Astrocyte (in vitro differentiated cells and primary cell): ENCODE results near the gene BEND5. TPM values are rescaled to one million over a fixed set of nuclear protein-coding genes. Genes with fewer than 3 reads are reported as not detected.

Experiments
- DNase-seq: peaks from one replicate; pipeline ENCODE4 v3.0.0-alpha.2; 2010; ENCODE audit warnings: low read depth
- FAIRE-seq: peaks from 2 replicates; lab custom pipeline; 2011; peaks lifted over from hg19 to GRCh38; lab: Jason Lieb, UNC
- H2AFZ ChIP-seq: 2 replicates; pipeline ENCODE4 v1.6.0; 2012; ENCODE audit warnings: low read depth, low read length, inconsistent platforms
- H3K27ac ChIP-seq: 2 replicates; pipeline ENCODE4 v1.5.1; 2011; ENCODE audit warnings: low read depth, low read length, inconsistent platforms
- H3K27me3 ChIP-seq: 2 replicates; pipeline ENCODE4 v1.6.0; 2011; ENCODE audit warnings: low read length, inconsistent platforms; ENCODE audit not compliant: insufficient read depth
- H3K36me3 ChIP-seq: 2 replicates; pipeline ENCODE4 v1.5.1; 2011; ENCODE audit warnings: low read length, inconsistent platforms; ENCODE audit not compliant: insufficient read depth
- H3K4me1 ChIP-seq: 2 replicates; pipeline ENCODE4 v1.5.1; 2011; ENCODE audit warnings: low read length, inconsistent platforms; ENCODE audit not compliant: insufficient read depth
- H3K4me2 ChIP-seq: 2 replicates; pipeline ENCODE4 v1.6.0; 2012; ENCODE audit warnings: low read length, inconsistent platforms
- H3K4me3 ChIP-seq: 2 replicates; pipeline ENCODE4 v1.5.1; 2011; ENCODE audit warnings: low read depth, mild to moderate bottlenecking, low read length, inconsistent platforms; ENCODE audit not compliant: insufficient read depth
- H3K79me2 ChIP-seq: 2 replicates; pipeline ENCODE4 v1.6.0; 2012; ENCODE audit warnings: mild to moderate bottlenecking, low read length, inconsistent platforms; ENCODE audit not compliant: insufficient read depth
- H3K9ac ChIP-seq: 2 replicates; pipeline ENCODE4 v1.6.0; 2012; ENCODE audit warnings: mild to moderate bottlenecking, low read length, inconsistent platforms
- H3K9me3 ChIP-seq: 2 replicates; pipeline ENCODE4 v1.5.1; 2012; ENCODE audit warnings: low read depth, mild to moderate bottlenecking, low read length, inconsistent platforms; ENCODE audit not compliant: insufficient read depth
- H4K20me1 ChIP-seq: 2 replicates; pipeline ENCODE4 v1.6.0; 2012; ENCODE audit warnings: low read length, inconsistent platforms; ENCODE audit not compliant: insufficient read depth
- H3K27ac Mint-ChIP-seq: one replicate; pipeline ENCODE4 v1.8.0; 2021; ENCODE audit warnings: mild to moderate bottlenecking, mixed read lengths; ENCODE audit not compliant: unreplicated experiment
- H3K27me3 Mint-ChIP-seq: one replicate; pipeline ENCODE4 v1.8.0; 2021; ENCODE audit warnings: low read depth, mixed read lengths; ENCODE audit not compliant: unreplicated experiment
- H3K36me3 Mint-ChIP-seq: one replicate; pipeline ENCODE4 v1.8.0; 2021; ENCODE audit warnings: low read depth, mixed read lengths; ENCODE audit not compliant: unreplicated experiment
- H3K4me1 Mint-ChIP-seq: one replicate; pipeline ENCODE4 v1.8.0; 2021; ENCODE audit warnings: low read depth, mixed read lengths; ENCODE audit not compliant: unreplicated experiment
- H3K4me3 Mint-ChIP-seq: one replicate; pipeline ENCODE4 v1.8.0; 2021; ENCODE audit warnings: mild to moderate bottlenecking, moderate library complexity, mixed read lengths; ENCODE audit not compliant: unreplicated experiment
- H3K9me3 Mint-ChIP-seq: one replicate; pipeline ENCODE4 v1.8.0; 2021; ENCODE audit warnings: mild to moderate bottlenecking, mixed read lengths; ENCODE audit not compliant: unreplicated experiment
- EZH2 ChIP-seq: IDR thresholded peaks from 2 replicates; pipeline ENCODE4 v1.6.1; 2012; ENCODE audit warnings: mild to moderate bottlenecking, low read length, inconsistent platforms; ENCODE audit not compliant: insufficient read depth
- total RNA-seq: library from RNA; stranded (reverse); gene quantifications from 2 replicates; pipeline ENCODE4 v1.2.1, GENCODE V29; 2021
- TF ChIP-seq, protein P1 (sequence below): IDR thresholded peaks from 2 replicates; pipeline ENCODE4 v1.5.1; 2011; ENCODE audit warnings: low read depth, mild to moderate bottlenecking, inconsistent platforms, low read length, moderate library complexity; ENCODE audit not compliant: insufficient read depth

BEND5 gene
- total RNA-seq, 1 donor from 2014 or later: 1.4 TPM

DNA sequence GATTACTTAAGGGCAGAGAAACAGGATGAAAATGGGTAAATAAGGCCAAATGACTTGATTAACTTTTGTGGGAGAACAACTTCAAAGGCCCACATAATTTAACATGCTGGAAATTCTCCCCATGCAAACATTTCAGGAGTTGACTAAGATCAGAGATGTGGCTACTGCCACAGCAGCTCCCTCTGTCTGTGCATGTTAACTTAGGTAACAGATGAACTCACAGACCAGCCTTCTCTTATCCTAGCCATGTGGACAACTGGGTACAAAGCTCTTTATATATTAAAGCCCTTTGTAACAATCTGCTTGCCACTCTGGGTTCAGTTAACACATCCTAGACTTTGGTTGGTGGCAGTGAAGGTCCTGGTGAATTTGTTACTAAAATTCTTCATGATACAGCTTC lies 33.2 kb downstream of the BEND5 start:
- peaks cover under 1% of the 10 kb centered on the region for H3K27me3 Mint-ChIP-seq
- H3K4me3 Mint-ChIP-seq: no peak overlapping the region
- no peak for DNase-seq
- no peak overlapping the region for H3K4me2 ChIP-seq
- H4K20me1 ChIP-seq: no peaks in the 10 kb centered on the region
- H3K4me1 Mint-ChIP-seq: no peaks in the 10 kb centered on the region
- H3K9me3 ChIP-seq: no peaks in the 10 kb centered on the region
- H3K27ac Mint-ChIP-seq: no peak overlapping the region
- no peaks in the 10 kb centered on the region for H3K36me3 Mint-ChIP-seq
- no peak for FAIRE-seq
- TF ChIP-seq, protein P1, sequence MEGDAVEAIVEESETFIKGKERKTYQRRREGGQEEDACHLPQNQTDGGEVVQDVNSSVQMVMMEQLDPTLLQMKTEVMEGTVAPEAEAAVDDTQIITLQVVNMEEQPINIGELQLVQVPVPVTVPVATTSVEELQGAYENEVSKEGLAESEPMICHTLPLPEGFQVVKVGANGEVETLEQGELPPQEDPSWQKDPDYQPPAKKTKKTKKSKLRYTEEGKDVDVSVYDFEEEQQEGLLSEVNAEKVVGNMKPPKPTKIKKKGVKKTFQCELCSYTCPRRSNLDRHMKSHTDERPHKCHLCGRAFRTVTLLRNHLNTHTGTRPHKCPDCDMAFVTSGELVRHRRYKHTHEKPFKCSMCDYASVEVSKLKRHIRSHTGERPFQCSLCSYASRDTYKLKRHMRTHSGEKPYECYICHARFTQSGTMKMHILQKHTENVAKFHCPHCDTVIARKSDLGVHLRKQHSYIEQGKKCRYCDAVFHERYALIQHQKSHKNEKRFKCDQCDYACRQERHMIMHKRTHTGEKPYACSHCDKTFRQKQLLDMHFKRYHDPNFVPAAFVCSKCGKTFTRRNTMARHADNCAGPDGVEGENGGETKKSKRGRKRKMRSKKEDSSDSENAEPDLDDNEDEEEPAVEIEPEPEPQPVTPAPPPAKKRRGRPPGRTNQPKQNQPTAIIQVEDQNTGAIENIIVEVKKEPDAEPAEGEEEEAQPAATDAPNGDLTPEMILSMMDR: no peak
- TF ChIP-seq EZH2: no peak
- no peaks in the 10 kb centered on the region for H3K79me2 ChIP-seq
- H3K4me3 ChIP-seq: no peak overlapping the region
- H3K9me3 Mint-ChIP-seq: peaks cover 2% of the 10 kb centered on the region
- H3K36me3 ChIP-seq: no peaks in the 10 kb centered on the region
- H3K4me1 ChIP-seq: no peaks in the 10 kb centered on the region
- H3K27me3 ChIP-seq: no peaks in the 10 kb centered on the region
- no peak overlapping the region for H3K27ac ChIP-seq
- H3K9ac ChIP-seq: no peak overlapping the region
- no peak overlapping the region for H2AFZ ChIP-seq

DNA sequence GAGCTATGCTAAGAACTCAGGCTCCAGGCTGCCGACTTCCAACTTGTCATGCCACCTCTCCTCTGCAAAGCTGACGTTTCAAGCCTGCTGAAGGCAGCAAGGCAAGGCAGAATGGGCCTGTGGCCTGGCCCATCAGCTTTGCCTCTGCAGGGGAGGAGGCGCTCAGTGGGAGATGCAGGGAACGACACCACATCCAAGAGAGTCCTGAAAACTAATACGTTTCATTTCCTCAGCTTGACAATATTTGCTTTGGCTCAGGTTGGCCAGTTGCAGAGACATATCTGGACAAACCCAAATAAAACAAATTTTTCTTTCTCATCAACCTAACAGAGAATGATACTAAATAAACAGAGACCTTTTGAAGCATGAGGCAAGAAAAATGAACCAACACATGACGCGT lies 35.3 kb downstream of the BEND5 start:
- no peaks in the 10 kb centered on the region for H3K27me3 ChIP-seq
- no peaks in the 10 kb centered on the region for H4K20me1 ChIP-seq
- H3K79me2 ChIP-seq: no peaks in the 10 kb centered on the region
- no peaks in the 10 kb centered on the region for H3K36me3 ChIP-seq
- no peak overlapping the region for H3K27ac ChIP-seq
- no peak overlapping the region for H2AFZ ChIP-seq
- Mint-ChIP-seq H3K27me3 (no peaks in the 10 kb centered on the region), H3K27ac (no peak overlapping the region), H3K4me1 (no peaks in the 10 kb centered on the region), H3K36me3 (no peaks in the 10 kb centered on the region), H3K9me3 (peaks cover 2% of the 10 kb centered on the region), H3K4me3 (no peak overlapping the region)
- H3K9ac ChIP-seq: no peak overlapping the region
- H3K4me2 ChIP-seq: no peak overlapping the region
- H3K4me3 ChIP-seq: no peak overlapping the region
- TF ChIP-seq, protein P1: no peak
- TF ChIP-seq EZH2: no peak
- no peaks in the 10 kb centered on the region for H3K4me1 ChIP-seq
- DNase-seq: no peak
- FAIRE-seq: no peak
- no peaks in the 10 kb centered on the region for H3K9me3 ChIP-seq

DNA sequence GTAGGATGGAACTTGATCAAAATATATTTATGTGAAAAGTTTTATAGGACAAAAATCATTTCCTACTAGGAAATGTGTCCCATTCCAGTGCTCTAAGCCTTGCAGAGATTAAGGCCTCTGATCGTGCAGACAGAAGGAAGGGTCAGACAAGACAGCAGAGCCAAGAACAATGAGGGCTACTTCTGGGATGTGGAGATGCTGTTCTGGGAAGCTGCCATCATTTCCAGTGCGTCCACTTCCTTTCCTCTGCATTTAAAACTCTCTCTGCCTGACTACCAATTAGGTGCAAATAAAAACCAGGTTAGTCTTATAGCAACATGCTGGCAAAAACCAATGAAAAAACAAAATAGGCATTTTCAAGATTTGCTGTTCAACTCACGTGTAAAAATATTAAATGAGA lies 36.1 kb downstream of the BEND5 start:
- no peak for DNase-seq
- Histone ChIP-seq H3K4me1 (no peaks in the 10 kb centered on the region), H2AFZ (no peak overlapping the region), H3K27ac (no peak overlapping the region), H3K27me3 (no peaks in the 10 kb centered on the region), H4K20me1 (no peaks in the 10 kb centered on the region), H3K9me3 (no peaks in the 10 kb centered on the region), H3K79me2 (no peaks in the 10 kb centered on the region), H3K9ac (no peak overlapping the region), H3K4me3 (no peak overlapping the region), H3K36me3 (no peaks in the 10 kb centered on the region), H3K4me2 (no peak overlapping the region)
- Mint-ChIP-seq H3K27ac (no peak overlapping the region), H3K9me3 (peaks cover 2% of the 10 kb centered on the region), H3K4me1 (no peaks in the 10 kb centered on the region), H3K4me3 (no peak overlapping the region), H3K27me3 (no peaks in the 10 kb centered on the region), H3K36me3 (peaks cover 3% of the 10 kb centered on the region)
- TF ChIP-seq, protein P1: no peak
- TF ChIP-seq EZH2: no peak
- no peak for FAIRE-seq
